Psoas muscle (tissue), 8 donors: Measurements from ENCODE around the gene FIZ1. TPM values are rescaled to one million over a fixed set of nuclear protein-coding genes. Genes with fewer than 3 reads are reported as not detected.

ENCODE experiments used
- ATAC-seq, 4 donors: fragments of 200-7000 bp; cut with Tn5 transposase; one replicate each; pipeline ENCODE4 v1.9.1; 2020; ENCODE audit warnings: moderate library complexity in 3 of 4, mild to moderate bottlenecking in 2 of 4
- DNase-seq, 2 donors: peaks; one replicate each; pipeline ENCODE4 v3.0.0-alpha.2; 2020
- H3K27ac ChIP-seq: fragments of 200-600 bp; one replicate; pipeline ENCODE4 v1.8.0; 2022
- H3K27me3 ChIP-seq, 3 donors: fragments of 200-600 bp in 1 of 3; one replicate each; pipeline versions ENCODE4 v1.6.1 to v1.8.0; 2013 to 2022; ENCODE audit warnings: low read length in 2 of 3, mild to moderate bottlenecking in 2 of 3, moderate library complexity in 1 of 3; ENCODE audit not compliant: insufficient read depth in 3 of 3
- H3K36me3 ChIP-seq, 2 donors: fragments of 200-600 bp in 1 of 2; one replicate each; pipeline versions ENCODE4 v1.6.1 to v1.8.0; 2013 to 2022; ENCODE audit warnings: low read depth in 1 of 2, mild to moderate bottlenecking in 1 of 2, moderate library complexity in 1 of 2; ENCODE audit not compliant: insufficient read depth in 1 of 2
- H3K4me1 ChIP-seq: fragments of 200-600 bp; one replicate; pipeline ENCODE4 v1.8.0; 2022
- H3K4me3 ChIP-seq: fragments of 200-600 bp; one replicate; pipeline ENCODE4 v1.8.0; 2022; ENCODE audit warnings: mild to moderate bottlenecking
- H3K9me3 ChIP-seq: fragments of 200-600 bp; one replicate; pipeline ENCODE4 v1.8.0; 2022
- CTCF ChIP-seq: fragments of 200-600 bp; IDR thresholded peaks from one replicate; pipeline ENCODE4 v1.8.0; 2022; ENCODE audit warnings: antibody characterized with exemption
- WGBS, 3 donors: extraction: QIAGEN DNeasy Blood & Tissue Kit; methylation state at CpG; one replicate each; pipeline versions ENCODE4 v1.1.6 to v1.1.7; 2013; 5-methylcytosine and 5-hydroxymethylcytosine counted together
- intact Hi-C, 2 donors: fragments of 100-400 bp; cut with DNase I; formaldehyde crosslinking; loops; one replicate each; pipeline versions ENCODE4 v1.11.0 to v1.14.2; 2022
- polyA plus RNA-seq, 3 donors: library from polyadenylated mRNA; stranded (reverse); fragments of 200-250 nt; gene quantifications; one replicate each; pipeline ENCODE4 v1.2.3, GENCODE V29; 2013
- total RNA-seq, 4 donors: library from RNA; stranded (reverse); fragmentation: NEBNext Ultra II Directional in 2 of 4; extraction: Animal tissue kit (Norgen Biotek cat#: 25700) in 2 of 4; gene quantifications; one replicate each; pipeline versions ENCODE4 v1.2.1 to v1.2.4, GENCODE V29; 2021 to 2023
- donor health status: healthy with polysubstance abuse.
- donor health status: DM: no; HTN: no; CAD: no; lungs with moderate emphysema.
- donor health status: Bipolar disorder and iron deficiency.
- donor health status: healthy.
- donor health status: DM: yes; HTN: yes; CAD: no.
- donor health status: DM: no; HTN: no; CAD: no.
- donor health status: DM: no; HTN: no; CAD: no.
- donor health status: DM: yes; HTN: yes; CAD: no.

Gene FIZ1
- total and polyA plus RNA-seq, 7 donors: 9.9 to 23.7 (median 11.5) TPM

- Histone ChIP-seq H3K27ac (no peak overlapping the region), H3K9me3 (no peaks in the 10 kb centered on the region), H3K27me3 (no peaks in the 10 kb centered on the region), H3K4me3 (no peak overlapping the region), H3K36me3 (no peaks in the 10 kb centered on the region), H3K4me1 (peaks cover 39% of the 10 kb centered on the region)
- TF ChIP-seq CTCF: no peak
- DNase-seq (peak in 1 of 2 donors; percentile 8), ATAC-seq (no peak)
- intact Hi-C loops: no loop called here
- 76 to 85% (median 79%) methylated on average over 4 of the region's 4 CpGs for WGBS, 3 donors
These were observed 37.4 kb upstream of the FIZ1 start for GRCh38 chr19:55636723-55637122.

GRCh38 chr19:55635856-55636440, 36.6 kb upstream of the FIZ1 start:
- TF ChIP-seq CTCF: no peak

GRCh38 chr19:55635334-55635717, 36.0 kb upstream of the FIZ1 start:
- WGBS, 3 donors: 4 to 9% (median 5%) methylated on average over 8 to 9 of the region's 9 CpGs
- Histone ChIP-seq H3K27me3 (no peaks in the 10 kb centered on the region), H3K36me3 (no peaks in the 10 kb centered on the region), H3K4me1 (peaks cover 38% of the 10 kb centered on the region), H3K27ac (peak overlapping the region; percentile 99), H3K4me3 (peak overlapping the region; percentile 92), H3K9me3 (no peaks in the 10 kb centered on the region)
- intact Hi-C loops: no loop called here
- no peak for DNase-seq
- peak in 2 of 4 donors; percentile 2 to 10 for ATAC-seq
- TF ChIP-seq CTCF: no peak

More at GRCh38 chr19:55635856-55636440, 36.6 kb upstream of the FIZ1 start:
- H3K4me3 ChIP-seq: peak overlapping the region; percentile 92
- H3K27me3 ChIP-seq: no peaks in the 10 kb centered on the region
- H3K36me3 ChIP-seq: no peaks in the 10 kb centered on the region
- 49 to 65% (median 54%) methylated on average over 7 of the region's 7 CpGs for WGBS, 3 donors
- DNase-seq (no peak), ATAC-seq (no peak)
- H3K9me3 ChIP-seq: no peaks in the 10 kb centered on the region
- intact Hi-C loops: no loop called here
- peak overlapping the region; percentile 99 for H3K27ac ChIP-seq
- peaks cover 39% of the 10 kb centered on the region for H3K4me1 ChIP-seq

- ATAC-seq (no peak), DNase-seq (peak in 1 of 2 donors; percentile 5)
- Histone ChIP-seq H3K27me3 (no peaks in the 10 kb centered on the region), H3K9me3 (no peaks in the 10 kb centered on the region), H3K4me3 (peak overlapping the region; percentile 92), H3K4me1 (peaks cover 24% of the 10 kb centered on the region), H3K27ac (peak overlapping the region; percentile 99), H3K36me3 (no peaks in the 10 kb centered on the region)
- WGBS, 3 donors: 48 to 64% (median 49%) methylated on average over 8 of the region's 8 CpGs
- no peak for TF ChIP-seq CTCF
- intact Hi-C loops: loop anchor here (5.0 kb wide), 3 partner anchors 117 to 173 kb away; no protein-coding TSS in a partner anchor
These were observed 34.5 kb upstream of the FIZ1 start for GRCh38 chr19:55633861-55634260.

GRCh38 chr19:55632463-55632834, 33.1 kb upstream of the FIZ1 start:
- no peaks in the 10 kb centered on the region for H3K36me3 ChIP-seq
- H3K27me3 ChIP-seq: no peaks in the 10 kb centered on the region
- H3K9me3 ChIP-seq: no peaks in the 10 kb centered on the region
- H3K27ac ChIP-seq: peak overlapping the region; percentile 99
- WGBS, 3 donors: 7 to 9% (median 8%) methylated on average over 3 of the region's 3 CpGs
- intact Hi-C loops: loop anchor here (5.0 kb wide), 3 partner anchors 115 to 175 kb away; no protein-coding TSS in a partner anchor
- ATAC-seq (peak; percentile 75 to 78 (median 76)), DNase-seq (peak; percentile 63 to 73)
- TF ChIP-seq CTCF: peak; percentile 91
- no peak overlapping the region for H3K4me3 ChIP-seq
- peaks cover 20% of the 10 kb centered on the region for H3K4me1 ChIP-seq
